ENCODE measurements around the gene TRIML1.

TRIML1 gene

DNA sequence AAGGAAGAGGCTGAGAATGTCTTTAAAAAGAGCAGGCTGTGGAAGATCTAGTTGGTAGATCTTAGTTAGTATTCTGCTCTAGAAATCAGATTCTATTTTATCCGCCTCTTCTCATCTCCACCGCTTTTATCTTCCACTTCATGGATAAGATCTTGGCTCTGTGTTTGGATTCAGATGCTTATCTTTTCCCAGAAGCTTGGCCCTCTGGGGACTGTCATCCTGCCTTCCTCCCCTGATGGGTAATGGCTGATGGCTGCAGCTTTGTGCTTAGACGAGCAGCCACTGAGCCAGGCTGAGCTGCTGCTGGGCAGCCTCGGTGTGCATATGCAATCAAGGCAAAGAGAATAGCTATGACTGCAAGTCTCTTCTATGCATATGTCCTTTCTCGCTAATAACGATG, 23.5 kb downstream of the TRIML1 start:
- no peaks in the 10 kb centered on the region for H3K9me3 ChIP-seq (replicated peaks in 1 of 2; ENCODE audit: control insufficient read depth in 2 of 2, insufficient read depth in 1 of 2, low read depth in 1 of 2, low read length in 2 of 2)
- no peak overlapping the region for H3K9ac ChIP-seq (ENCODE audit: low read depth, low read length, poor library complexity)
- no peak overlapping the region for H3K27ac ChIP-seq (replicated peaks; ENCODE audit: low read length)
- no peak overlapping the region for H4K8ac ChIP-seq (ENCODE audit: low read depth, low read length)
- no peaks in the 10 kb centered on the region for H3K4me1 ChIP-seq (ENCODE audit: control insufficient read depth in 2 of 2, insufficient read depth in 1 of 2, low read depth in 1 of 2, low read length in 2 of 2)
- no peaks in the 10 kb centered on the region for H3K36me3 ChIP-seq (replicated peaks in 1 of 2; ENCODE audit: control insufficient read depth in 2 of 2, insufficient read depth in 2 of 2, low read length in 2 of 2)
- WGBS, 2 donors (ENCODE audit: extremely low coverage in 2 of 2, insufficient read length in 2 of 2, insufficient replicate concordance in 1 of 2) = no CpG with 5 or more reads among the region's 6 CpGs
- no peak overlapping the region for H3K4me3 ChIP-seq (ENCODE audit: low read length in 2 of 2)
- H4K91ac ChIP-seq (ENCODE audit: low read depth, low read length, poor library complexity) = no peak overlapping the region
- DNase-seq (ENCODE audit: low spot score) = no peak
- no peak overlapping the region for H3K23ac ChIP-seq (ENCODE audit: low read depth, low read length, poor library complexity)
- no peak overlapping the region for H3K14ac ChIP-seq (ENCODE audit: low read length)
- H3K79me1 ChIP-seq (ENCODE audit: low read depth, low read length) = no peaks in the 10 kb centered on the region
- H2BK12ac ChIP-seq (ENCODE audit: low read length) = no peak overlapping the region
- no peak overlapping the region for H3K4ac ChIP-seq (ENCODE audit: low read length)
- H3K4me2 ChIP-seq (ENCODE audit: insufficient read depth, low read length, poor library complexity, severe bottlenecking) = no peak overlapping the region
- H2BK5ac ChIP-seq (ENCODE audit: low read length) = no peak overlapping the region
- no peak overlapping the region for H2AK5ac ChIP-seq (ENCODE audit: low read depth, low read length)
- H2BK120ac ChIP-seq (ENCODE audit: low read depth, low read length) = no peak overlapping the region
- no peak overlapping the region for H3K18ac ChIP-seq (ENCODE audit: low read length)
- no peak overlapping the region for H2BK15ac ChIP-seq (ENCODE audit: low read length)
- no peaks in the 10 kb centered on the region for H3K27me3 ChIP-seq (ENCODE audit: control insufficient read depth in 3 of 3, insufficient read depth in 3 of 3, low read depth in 1 of 3, low read length in 3 of 3)
- no peak overlapping the region for H2AFZ ChIP-seq (ENCODE audit: low read length)

DNA sequence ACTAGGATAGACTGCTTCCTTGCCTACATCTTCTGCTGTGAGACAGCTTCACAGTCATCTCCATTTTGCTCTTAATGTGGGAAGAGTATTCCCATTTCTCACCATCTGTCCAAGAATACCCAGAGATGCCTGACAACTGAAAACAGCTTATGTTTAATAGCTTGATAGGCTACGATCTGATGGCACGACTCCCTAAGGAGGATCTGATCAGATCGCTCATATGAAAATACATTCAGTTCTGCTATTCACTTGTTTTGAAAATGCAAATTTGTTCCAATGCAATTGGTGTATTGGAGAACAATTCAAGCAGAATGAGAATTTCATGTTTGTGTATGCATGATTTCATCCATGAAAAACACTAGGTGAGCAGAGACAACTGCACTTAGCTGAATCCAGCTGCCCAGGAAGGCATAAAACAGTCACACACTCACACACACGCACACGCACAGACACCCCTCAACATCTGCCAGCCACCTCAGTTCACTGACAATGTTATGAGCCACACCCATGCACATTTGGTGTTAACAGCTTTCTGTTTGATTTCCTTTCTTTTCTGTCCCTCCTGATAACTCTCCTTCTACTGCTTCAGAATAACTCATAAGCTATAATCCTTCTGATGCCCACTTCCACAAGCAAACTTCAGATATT, 29.6 kb downstream of the TRIML1 start:
- Histone ChIP-seq H3K79me1 (ENCODE audit: low read depth, low read length) (no peaks in the 10 kb centered on the region), H3K4ac (ENCODE audit: low read length) (no peak overlapping the region), H4K91ac (ENCODE audit: low read depth, low read length, poor library complexity) (no peak overlapping the region), H3K27me3 (ENCODE audit: control insufficient read depth in 3 of 3, insufficient read depth in 3 of 3, low read depth in 1 of 3, low read length in 3 of 3) (no peaks in the 10 kb centered on the region), H2BK12ac (ENCODE audit: low read length) (no peak overlapping the region), H2AFZ (ENCODE audit: low read length) (no peak overlapping the region), H3K36me3 (replicated peaks in 1 of 2; ENCODE audit: control insufficient read depth in 2 of 2, insufficient read depth in 2 of 2, low read length in 2 of 2) (no peaks in the 10 kb centered on the region), H3K23ac (ENCODE audit: low read depth, low read length, poor library complexity) (no peak overlapping the region), H4K8ac (ENCODE audit: low read depth, low read length) (no peak overlapping the region), H3K9me3 (replicated peaks in 1 of 2; ENCODE audit: control insufficient read depth in 2 of 2, insufficient read depth in 1 of 2, low read depth in 1 of 2, low read length in 2 of 2) (peaks cover 0 to 2% of the 10 kb centered on the region in 2 donors), H3K9ac (ENCODE audit: low read depth, low read length, poor library complexity) (no peak overlapping the region), H2AK5ac (ENCODE audit: low read depth, low read length) (no peak overlapping the region), H2BK5ac (ENCODE audit: low read length) (no peak overlapping the region), H3K18ac (ENCODE audit: low read length) (no peak overlapping the region), H3K4me2 (ENCODE audit: insufficient read depth, low read length, poor library complexity, severe bottlenecking) (no peak overlapping the region), H3K4me3 (ENCODE audit: low read length in 2 of 2) (no peak overlapping the region), H3K27ac (replicated peaks; ENCODE audit: low read length) (no peak overlapping the region), H2BK15ac (ENCODE audit: low read length) (no peak overlapping the region), H3K14ac (ENCODE audit: low read length) (no peak overlapping the region), H2BK120ac (ENCODE audit: low read depth, low read length) (no peak overlapping the region), H3K4me1 (ENCODE audit: control insufficient read depth in 2 of 2, insufficient read depth in 1 of 2, low read depth in 1 of 2, low read length in 2 of 2) (no peaks in the 10 kb centered on the region)
- DNase-seq (ENCODE audit: low spot score) = no peak
- WGBS, 2 donors (ENCODE audit: extremely low coverage in 2 of 2, insufficient read length in 2 of 2, insufficient replicate concordance in 1 of 2) = no CpG with 5 or more reads among the region's 5 CpGs

- WGBS, 2 donors (ENCODE audit: extremely low coverage in 2 of 2, insufficient read length in 2 of 2, insufficient replicate concordance in 1 of 2) = no CpG with 5 or more reads among the region's 2 CpGs
- DNase-seq (ENCODE audit: low spot score) = no peak
- no peak overlapping the region for H3K14ac ChIP-seq (ENCODE audit: low read length)
Measured at GRCh38 chr4:188171551-188171950, 32.3 kb downstream of the TRIML1 start.

DNA sequence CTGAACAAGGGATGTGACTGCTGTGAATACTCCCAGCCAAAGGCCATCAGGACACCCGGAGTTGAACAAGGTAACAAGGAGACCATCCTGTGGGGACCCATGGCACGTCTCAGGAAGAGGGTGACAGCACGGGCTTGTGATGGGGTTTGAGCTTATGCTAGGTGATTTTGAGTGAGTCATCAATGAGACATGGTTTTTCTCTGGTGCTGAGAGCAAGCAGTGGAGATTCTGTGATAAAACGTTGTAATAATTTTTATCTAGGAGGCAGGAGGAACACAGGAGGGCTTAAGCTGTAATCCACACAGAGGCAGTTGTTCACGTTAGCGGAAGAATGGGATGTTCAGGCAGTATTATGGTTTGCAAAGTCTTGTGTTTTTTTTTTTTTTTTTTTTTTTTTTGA, 36.0 kb downstream of the TRIML1 start:
- no peak overlapping the region for H3K23ac ChIP-seq (ENCODE audit: low read depth, low read length, poor library complexity)
- peak overlapping the region in 1 of 2 donors; percentile 44 for H3K4me3 ChIP-seq (ENCODE audit: low read length in 2 of 2)
- peaks cover 0 to 3% of the 10 kb centered on the region in 2 donors for H3K9me3 ChIP-seq (replicated peaks in 1 of 2; ENCODE audit: control insufficient read depth in 2 of 2, insufficient read depth in 1 of 2, low read depth in 1 of 2, low read length in 2 of 2)
- no peak overlapping the region for H3K9ac ChIP-seq (ENCODE audit: low read depth, low read length, poor library complexity)
- H3K4me2 ChIP-seq (ENCODE audit: insufficient read depth, low read length, poor library complexity, severe bottlenecking) = no peak overlapping the region
- H3K79me1 ChIP-seq (ENCODE audit: low read depth, low read length) = no peaks in the 10 kb centered on the region
- no peak overlapping the region for H2BK12ac ChIP-seq (ENCODE audit: low read length)
- H3K18ac ChIP-seq (ENCODE audit: low read length) = peak overlapping the region; percentile 66
- no peak overlapping the region for H2BK15ac ChIP-seq (ENCODE audit: low read length)
- H3K27me3 ChIP-seq (ENCODE audit: control insufficient read depth in 3 of 3, insufficient read depth in 3 of 3, low read depth in 1 of 3, low read length in 3 of 3) = no peaks in the 10 kb centered on the region
- no peak overlapping the region for H2BK5ac ChIP-seq (ENCODE audit: low read length)
- no peak for DNase-seq (ENCODE audit: low spot score)
- H4K8ac ChIP-seq (ENCODE audit: low read depth, low read length) = no peak overlapping the region
- no peak overlapping the region for H3K4ac ChIP-seq (ENCODE audit: low read length)
- WGBS, 2 donors (ENCODE audit: extremely low coverage in 2 of 2, insufficient read length in 2 of 2, insufficient replicate concordance in 1 of 2) = no CpG with 5 or more reads among the region's 6 CpGs
- no peak overlapping the region for H2BK120ac ChIP-seq (ENCODE audit: low read depth, low read length)
- no peak overlapping the region for H2AK5ac ChIP-seq (ENCODE audit: low read depth, low read length)
- H2AFZ ChIP-seq (ENCODE audit: low read length) = no peak overlapping the region
- no peak overlapping the region for H4K91ac ChIP-seq (ENCODE audit: low read depth, low read length, poor library complexity)
- no peak overlapping the region for H3K27ac ChIP-seq (replicated peaks; ENCODE audit: low read length)
- H3K14ac ChIP-seq (ENCODE audit: low read length) = no peak overlapping the region
- H3K36me3 ChIP-seq (replicated peaks in 1 of 2; ENCODE audit: control insufficient read depth in 2 of 2, insufficient read depth in 2 of 2, low read length in 2 of 2) = no peaks in the 10 kb centered on the region
- H3K4me1 ChIP-seq (ENCODE audit: control insufficient read depth in 2 of 2, insufficient read depth in 1 of 2, low read depth in 1 of 2, low read length in 2 of 2) = no peaks in the 10 kb centered on the region

More at GRCh38 chr4:188171551-188171950, 32.3 kb downstream of the TRIML1 start:
- Histone ChIP-seq H3K27ac (replicated peaks; ENCODE audit: low read length) (no peak overlapping the region), H3K9me3 (replicated peaks in 1 of 2; ENCODE audit: control insufficient read depth in 2 of 2, insufficient read depth in 1 of 2, low read depth in 1 of 2, low read length in 2 of 2) (peaks cover 0 to 3% of the 10 kb centered on the region in 2 donors), H3K36me3 (replicated peaks in 1 of 2; ENCODE audit: control insufficient read depth in 2 of 2, insufficient read depth in 2 of 2, low read length in 2 of 2) (no peaks in the 10 kb centered on the region), H2AK5ac (ENCODE audit: low read depth, low read length) (no peak overlapping the region), H3K23ac (ENCODE audit: low read depth, low read length, poor library complexity) (no peak overlapping the region), H3K18ac (ENCODE audit: low read length) (no peak overlapping the region), H2AFZ (ENCODE audit: low read length) (no peak overlapping the region), H2BK5ac (ENCODE audit: low read length) (no peak overlapping the region), H3K4ac (ENCODE audit: low read length) (no peak overlapping the region), H3K27me3 (ENCODE audit: control insufficient read depth in 3 of 3, insufficient read depth in 3 of 3, low read depth in 1 of 3, low read length in 3 of 3) (no peaks in the 10 kb centered on the region), H4K91ac (ENCODE audit: low read depth, low read length, poor library complexity) (no peak overlapping the region), H3K79me1 (ENCODE audit: low read depth, low read length) (no peaks in the 10 kb centered on the region), H2BK120ac (ENCODE audit: low read depth, low read length) (no peak overlapping the region), H2BK12ac (ENCODE audit: low read length) (no peak overlapping the region), H2BK15ac (ENCODE audit: low read length) (no peak overlapping the region), H4K8ac (ENCODE audit: low read depth, low read length) (no peak overlapping the region), H3K4me3 (ENCODE audit: low read length in 2 of 2) (no peak overlapping the region), H3K9ac (ENCODE audit: low read depth, low read length, poor library complexity) (no peak overlapping the region), H3K4me2 (ENCODE audit: insufficient read depth, low read length, poor library complexity, severe bottlenecking) (no peak overlapping the region), H3K4me1 (ENCODE audit: control insufficient read depth in 2 of 2, insufficient read depth in 1 of 2, low read depth in 1 of 2, low read length in 2 of 2) (no peaks in the 10 kb centered on the region)
